HG03520 (cell line): ENCODE results near the gene EEIG1.
A peak's percentile ranks its signal among the peaks of the same experiment; 100 is the strongest.

Source experiments
- ATAC-seq: cut with Tn5 transposase; IDR thresholded peaks from one replicate; pipeline ENCODE4 v1.9.1; 2021; ENCODE audit warnings: mild to moderate bottlenecking, moderate library complexity; ENCODE audit not compliant: unreplicated experiment

Gene EEIG1

GRCh38 chr9:127942216-127943010 is 38.4 kb downstream of the EEIG1 start:
- ATAC-seq, result no peak

GRCh38 chr9:127941961-127942215 is 38.9 kb downstream of the EEIG1 start:
- ATAC-seq, result no peak

GRCh38 chr9:127941062-127941960 is 39.5 kb downstream of the EEIG1 start:
- no peak for ATAC-seq

- no peak for ATAC-seq
These were observed 40.2 kb downstream of the EEIG1 start for GRCh38 chr9:127940593-127940992.

- no peak for ATAC-seq
These were observed 42.5 kb downstream of the EEIG1 start for GRCh38 chr9:127938298-127938690.

GRCh38 chr9:127937388-127938297 is 43.1 kb downstream of the EEIG1 start, which contains the start of gene DPM2:
TSS of gene DPM2 (minus strand) at chr9:127937854. CDS start at chr9:127937820, 34 bp downstream.
- peak; percentile 80 for ATAC-seq

- ATAC-seq, result no peak
These were observed 43.8 kb downstream of the EEIG1 start for GRCh38 chr9:127937056-127937387.

- no peak for ATAC-seq
These were observed 44.4 kb downstream of the EEIG1 start for GRCh38 chr9:127936347-127936852.

- no peak for ATAC-seq
These were observed 45.0 kb downstream of the EEIG1 start for GRCh38 chr9:127935765-127936221.

GRCh38 chr9:127934986-127935385 is 45.8 kb downstream of the EEIG1 start:
- ATAC-seq, result no peak

GRCh38 chr9:127934248-127934647 is 46.5 kb downstream of the EEIG1 start:
- ATAC-seq, result no peak

GRCh38 chr9:127931092-127931881 is 49.5 kb downstream of the EEIG1 start:
- peak; percentile 16 for ATAC-seq
